CD4-positive, alpha-beta T cell treated with Interleukin-6 for 4 hours (primary cell): ENCODE results near the gene IKBIP.
"Not testable (repeated sequence)": the region's sequence is repeated elsewhere in the genome, so short reads cannot be mapped to it uniquely, and the experiment has no call there.

Experiments
- DNase-seq: peaks from one replicate; pipeline ENCODE4 v3.0.0-alpha.2; 2020; ENCODE audit warnings: mixed read lengths

IKBIP gene

DNA sequence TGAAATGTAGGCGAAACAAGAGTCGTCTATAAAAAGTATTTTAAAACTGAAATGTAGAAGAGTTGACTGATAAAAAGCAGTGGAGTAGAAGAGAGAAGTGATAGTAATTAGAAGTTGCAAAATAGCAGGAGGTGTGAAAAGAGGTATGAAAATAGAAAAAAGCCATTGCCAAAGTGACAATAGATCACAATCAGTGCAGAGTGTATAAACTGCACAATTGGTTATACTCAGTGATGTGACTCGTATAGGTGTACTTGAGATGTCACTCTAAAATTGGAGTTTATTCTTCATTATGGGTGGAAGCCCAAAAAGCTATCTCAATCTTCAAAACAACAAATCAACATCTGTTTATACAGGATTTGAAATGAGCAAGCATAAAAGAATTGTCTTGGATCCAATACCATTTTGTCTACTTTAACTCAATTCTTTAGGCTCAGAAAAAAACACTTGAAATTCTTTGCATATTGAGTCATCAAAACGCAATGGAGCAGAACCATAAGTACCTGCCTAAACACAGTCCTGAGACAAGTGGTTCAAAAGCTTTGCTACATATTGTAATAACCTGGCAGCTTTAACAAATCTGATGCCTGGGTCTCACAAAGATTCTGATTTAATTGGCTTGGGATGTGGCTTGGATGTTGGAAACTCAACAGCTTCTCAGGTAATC lies 8.8 kb downstream of the IKBIP start:
- no peak for DNase-seq

DNA sequence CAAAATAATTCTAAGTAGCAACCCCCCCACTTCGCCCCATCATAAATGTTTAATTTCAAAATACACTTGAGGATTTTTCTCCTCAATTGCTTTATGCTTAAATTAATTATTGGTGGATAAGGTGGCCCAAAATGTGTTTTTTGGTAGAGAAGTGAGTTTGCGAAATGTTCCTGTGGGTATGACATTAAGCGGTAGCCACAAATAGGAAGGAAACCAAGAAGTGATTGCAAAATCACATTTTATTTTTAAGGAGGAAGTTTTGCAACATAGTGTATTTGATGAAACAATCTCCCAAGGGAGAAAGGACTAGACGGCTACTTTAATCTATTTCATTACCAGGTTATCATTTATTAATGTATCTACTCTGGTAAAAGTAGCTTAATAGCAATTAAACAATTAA lies 25.6 kb downstream of the IKBIP start:
- DNase-seq, result no peak

DNA sequence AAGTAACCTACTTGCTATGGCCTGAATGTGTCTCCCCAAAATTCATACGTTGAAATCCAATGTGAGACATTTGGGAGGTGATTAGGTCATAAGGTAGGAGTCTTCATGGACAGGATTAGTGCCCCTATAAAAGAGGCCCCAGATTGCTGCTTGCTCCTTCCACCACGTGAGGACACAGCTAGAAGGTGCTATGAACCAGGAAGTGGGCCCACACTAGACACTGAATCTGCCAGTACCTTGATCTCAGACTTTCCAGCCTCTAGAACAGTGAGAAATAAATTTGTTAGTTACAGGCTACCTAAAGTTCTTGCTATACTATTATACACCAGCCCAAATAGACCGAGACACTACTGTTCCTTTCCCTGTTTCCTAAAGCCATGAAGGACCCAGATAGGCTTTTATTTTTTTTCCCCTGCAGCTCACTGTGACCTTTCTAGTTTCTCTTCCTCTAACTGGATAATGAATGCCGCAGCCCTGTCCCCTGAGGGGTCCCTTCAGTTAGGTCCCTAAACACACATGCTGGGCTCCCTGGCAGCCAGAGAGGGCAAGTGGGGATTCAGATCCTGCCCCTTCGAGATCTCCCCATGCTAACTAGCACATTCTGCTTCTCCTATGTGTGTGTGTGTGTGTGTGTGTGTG lies 31.8 kb downstream of the IKBIP start:
- no peak for DNase-seq

DNA sequence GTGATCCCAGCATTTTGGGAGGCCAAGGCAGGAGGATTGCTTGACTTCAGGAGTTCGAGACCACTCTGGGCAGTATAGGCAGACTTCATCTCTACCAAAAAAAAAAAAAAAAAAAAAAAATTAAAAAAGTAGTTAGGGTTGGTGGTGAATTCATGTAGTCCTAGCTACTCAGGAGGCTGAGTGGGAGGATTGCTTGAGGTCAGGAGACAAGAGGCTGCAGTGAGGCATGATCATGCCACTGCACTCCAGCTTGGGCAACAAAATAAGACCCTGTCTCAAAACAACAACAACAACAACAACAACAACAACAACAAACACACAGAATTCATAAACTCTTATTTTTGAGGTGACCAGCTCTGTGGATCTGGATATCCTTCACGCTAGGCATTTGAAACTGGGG lies 34.0 kb downstream of the IKBIP start:
- DNase-seq, result no peak

DNA sequence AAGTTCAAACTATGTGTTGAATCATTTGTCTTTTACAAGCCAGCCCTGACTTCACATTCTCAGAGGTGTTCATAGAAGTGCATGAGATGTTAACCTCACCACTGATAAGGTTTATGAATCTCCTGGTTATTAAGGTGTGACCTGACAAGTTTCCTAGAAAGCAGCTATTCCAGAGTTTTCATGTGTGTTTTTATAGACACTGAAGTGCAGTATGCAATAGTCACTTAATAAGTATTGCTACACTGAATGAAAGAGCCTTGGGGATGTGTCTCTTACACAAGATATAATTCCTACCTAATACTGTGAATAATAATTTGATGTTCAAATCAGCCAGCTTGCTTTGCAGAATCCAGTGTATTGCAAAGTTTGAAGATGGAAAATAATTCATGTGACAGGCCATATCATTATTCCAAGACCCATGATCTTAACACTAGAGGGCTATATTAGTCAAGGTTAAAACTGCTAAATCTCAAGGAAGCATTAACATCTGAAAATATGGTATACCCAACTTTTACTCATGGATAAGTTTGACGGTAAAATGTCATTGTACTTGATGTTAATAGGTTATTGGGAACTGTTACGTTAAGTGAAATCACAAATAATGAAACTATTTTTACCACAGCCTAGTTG lies 38.1 kb downstream of the IKBIP start:
- DNase-seq, result no peak

DNA sequence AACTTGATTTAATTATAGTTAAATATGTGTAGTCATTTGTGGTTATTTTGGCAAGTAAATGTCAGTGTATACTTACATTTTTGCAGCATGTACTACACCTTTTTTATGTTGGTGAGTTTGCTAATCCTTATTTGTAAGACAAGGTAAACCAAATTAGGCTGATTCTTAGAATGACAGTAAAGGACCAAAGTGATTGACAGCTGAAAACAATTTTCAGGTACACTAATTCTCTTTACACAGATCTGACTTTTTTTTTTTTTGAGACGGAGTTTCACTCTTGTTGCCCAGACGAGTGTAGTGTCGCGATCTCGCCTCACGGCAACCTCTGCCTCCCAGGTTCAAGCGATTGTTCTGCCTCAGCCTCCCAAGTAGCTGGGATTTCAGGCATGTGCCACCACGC lies 42.7 kb downstream of the IKBIP start:
- no peak for DNase-seq

DNA sequence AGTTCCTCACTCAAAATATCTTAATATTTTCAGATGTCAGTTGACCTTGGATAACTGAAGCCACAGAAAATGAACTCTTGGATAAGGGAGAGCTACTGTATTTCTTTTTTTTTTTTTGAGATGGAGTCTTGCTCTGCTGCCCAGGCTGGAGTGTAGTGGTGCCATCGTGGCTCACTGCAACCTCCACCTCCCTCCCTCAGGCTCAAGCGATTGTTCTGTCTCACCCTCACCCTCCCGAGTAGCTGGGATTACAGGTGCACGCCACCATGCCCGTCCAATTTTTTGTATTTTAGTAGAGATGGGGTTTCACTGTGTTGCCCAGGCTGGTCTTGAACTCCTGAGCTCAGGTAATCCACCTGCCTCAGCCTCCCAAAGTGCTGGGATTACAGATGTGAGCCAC lies 47.3 kb downstream of the IKBIP start:
- DNase-seq, result not testable (repeated sequence)

DNA sequence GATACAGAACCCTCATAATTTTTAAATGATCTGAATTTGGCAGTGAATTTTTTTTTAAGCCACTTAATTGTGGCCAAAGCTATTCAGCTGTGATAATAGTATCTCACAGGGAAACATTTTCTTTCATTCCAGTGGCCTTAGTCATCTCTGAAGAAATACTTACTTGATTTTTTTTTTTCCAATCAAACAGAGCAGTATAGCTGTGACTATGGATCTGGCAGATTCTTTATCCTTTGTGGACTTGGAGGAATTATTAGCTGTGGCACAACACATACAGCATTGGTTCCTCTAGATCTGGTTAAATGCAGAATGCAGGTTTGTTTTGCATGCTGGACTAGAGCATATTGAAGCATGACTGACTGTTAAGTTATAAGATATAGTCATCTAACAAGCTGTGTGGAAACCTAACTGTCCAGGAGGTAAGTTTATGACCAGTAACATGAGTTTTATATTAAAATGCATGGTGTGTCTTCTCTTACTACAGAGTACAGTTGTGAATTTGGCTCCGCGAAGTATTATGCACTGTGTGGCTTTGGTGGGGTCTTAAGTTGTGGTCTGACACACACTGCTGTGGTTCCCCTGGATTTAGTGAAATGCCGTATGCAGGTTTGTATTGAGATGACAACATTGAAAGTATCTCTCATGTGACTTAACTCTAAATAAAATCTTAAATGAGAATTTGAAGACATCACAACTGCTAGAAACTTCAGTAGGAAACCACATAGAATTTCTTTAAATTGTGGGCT lies 49.2 kb downstream of the IKBIP start:
- no peak for DNase-seq

DNA sequence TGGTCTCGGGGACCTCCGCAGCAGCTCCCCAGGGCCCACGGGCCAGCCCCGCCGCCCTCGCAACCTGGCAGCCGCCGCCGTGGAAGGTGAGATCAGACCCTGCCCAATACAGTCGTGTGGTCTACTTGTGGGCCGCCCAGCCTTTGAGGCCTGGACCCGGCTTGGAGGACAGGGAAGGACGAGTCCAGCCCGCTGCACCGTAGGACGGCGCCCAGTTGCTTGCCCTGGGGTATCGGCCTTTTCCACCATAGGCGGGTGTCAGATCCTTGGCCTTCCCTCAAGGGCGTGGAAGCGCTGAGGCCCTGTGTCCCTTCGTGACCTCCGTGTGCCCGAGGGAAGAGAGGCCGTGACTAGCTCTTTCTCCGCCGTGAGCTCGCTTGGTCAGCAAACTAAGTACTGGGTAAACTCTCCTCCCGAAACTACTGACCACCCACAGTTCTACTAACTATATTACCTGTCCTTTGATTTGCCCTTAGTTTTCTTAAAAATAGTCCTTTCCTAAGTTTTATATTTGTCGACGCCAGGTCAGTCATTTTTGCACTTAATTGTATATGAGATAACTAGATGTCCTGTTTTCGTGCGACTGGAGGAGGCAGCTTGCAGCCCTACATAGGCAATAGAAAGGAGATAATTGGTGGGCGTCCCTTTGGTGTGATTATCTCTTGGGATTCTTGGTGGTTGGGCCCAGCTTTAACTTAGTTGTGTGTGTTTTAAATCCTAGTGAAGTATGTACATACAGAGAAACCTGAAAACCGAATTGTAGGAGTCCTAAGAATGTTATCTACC lies 50.3 kb downstream of the IKBIP start:
- no peak for DNase-seq

DNA sequence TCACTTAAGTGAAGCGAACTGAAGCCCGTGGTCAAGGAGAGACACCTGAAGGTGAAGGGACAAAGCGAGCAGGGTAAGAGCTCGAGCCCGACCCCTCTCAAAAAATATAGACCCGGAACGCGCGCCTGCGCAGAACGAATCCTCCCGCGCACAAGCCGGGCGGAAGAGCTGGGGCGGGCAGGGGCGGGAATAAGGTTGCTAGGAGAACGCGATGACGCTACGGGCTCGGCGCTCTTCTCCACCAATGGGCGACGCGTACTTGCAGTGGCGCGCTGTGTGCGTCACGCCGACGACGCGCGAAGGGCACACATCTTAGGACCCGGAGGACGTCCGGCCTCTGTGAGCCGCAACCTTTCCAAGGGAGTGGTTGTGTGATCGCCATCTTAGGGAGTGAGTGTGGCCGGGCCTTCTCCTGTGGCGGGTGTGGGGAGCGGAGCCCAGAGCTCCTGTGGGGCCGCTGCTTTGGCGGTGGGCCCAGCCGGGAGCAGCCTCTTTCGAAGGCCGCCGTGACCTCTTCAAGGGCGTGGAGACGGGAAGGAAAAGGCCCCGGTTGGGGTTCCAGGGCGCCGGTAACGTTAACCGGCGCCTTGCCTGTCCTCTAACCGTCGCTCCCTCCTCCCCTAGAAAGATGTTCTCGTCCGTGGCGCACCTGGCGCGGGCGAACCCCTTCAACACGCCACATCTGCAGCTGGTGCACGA lies 51.1 kb downstream of the IKBIP start, which contains the start of gene SLC25A3:
Gene SLC25A3, plus strand, starts transcription at position 336 of the 699 bp plus-strand sequence. Its CDS starts 293 bp downstream, at position 629.
- peak; percentile 96 for DNase-seq

DNA sequence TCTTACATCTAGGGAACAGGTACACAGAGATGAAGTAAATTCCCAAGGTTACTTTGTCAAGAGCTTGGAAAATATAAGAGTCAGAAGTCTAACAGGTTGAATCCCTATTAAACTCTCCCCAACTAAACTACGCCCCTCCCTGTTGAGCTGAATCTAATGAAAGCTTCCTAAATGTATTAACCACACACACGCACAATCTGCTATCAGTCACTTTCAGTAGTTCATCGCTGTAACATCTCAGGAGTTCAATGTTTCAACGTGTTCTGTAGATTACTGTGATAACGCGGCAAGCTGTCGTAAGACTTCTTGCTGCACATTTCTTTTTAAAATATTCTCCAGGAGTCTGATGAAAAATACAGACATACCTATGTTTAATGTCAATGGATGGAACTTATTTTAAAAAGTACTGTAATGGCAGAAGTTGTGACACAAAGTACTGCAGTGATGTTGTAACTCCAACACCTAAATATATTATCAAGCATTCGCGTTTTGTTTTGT lies 51.7 kb downstream of the IKBIP start:
- no peak for DNase-seq

DNA sequence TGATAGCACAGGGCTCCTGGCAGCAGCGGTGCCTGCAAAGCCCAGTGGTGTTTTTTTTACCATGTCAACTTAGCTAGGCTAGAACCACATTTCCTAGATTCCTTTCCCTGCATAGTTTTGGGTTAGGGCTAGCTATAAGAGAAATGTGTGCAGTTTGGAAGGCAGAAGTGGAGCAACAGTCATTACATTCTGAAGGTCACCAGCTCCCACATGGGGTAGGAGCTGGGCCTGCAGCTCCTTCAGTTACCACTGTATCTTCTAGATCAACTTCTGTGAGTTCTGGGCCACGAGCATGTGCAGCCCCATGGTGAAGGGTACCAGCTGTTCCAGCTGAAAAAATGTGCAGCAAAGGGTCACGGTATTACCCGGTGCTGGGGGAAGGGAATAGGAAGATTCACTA lies 53.4 kb downstream of the IKBIP start:
- no peak for DNase-seq

DNA sequence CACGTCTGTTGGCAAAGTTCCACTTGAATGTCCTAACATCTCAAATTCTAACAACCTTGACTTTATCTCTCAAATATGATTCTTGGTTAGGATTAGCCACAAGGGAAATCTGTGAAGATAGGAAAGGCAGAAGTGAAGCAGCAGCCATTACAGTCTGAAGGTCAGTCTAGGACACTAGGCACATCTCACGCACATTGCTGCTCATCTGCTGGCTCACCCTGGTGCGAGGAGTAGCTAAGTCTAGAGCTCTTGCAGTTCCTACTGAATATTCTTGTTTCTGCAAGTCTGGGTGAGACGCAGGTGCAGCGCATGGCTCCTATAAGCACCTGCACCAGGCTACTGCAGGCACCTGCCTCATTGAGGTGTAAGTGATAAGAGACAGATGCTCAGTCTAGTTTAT lies 57.5 kb downstream of the IKBIP start:
- DNase-seq, result no peak

DNA sequence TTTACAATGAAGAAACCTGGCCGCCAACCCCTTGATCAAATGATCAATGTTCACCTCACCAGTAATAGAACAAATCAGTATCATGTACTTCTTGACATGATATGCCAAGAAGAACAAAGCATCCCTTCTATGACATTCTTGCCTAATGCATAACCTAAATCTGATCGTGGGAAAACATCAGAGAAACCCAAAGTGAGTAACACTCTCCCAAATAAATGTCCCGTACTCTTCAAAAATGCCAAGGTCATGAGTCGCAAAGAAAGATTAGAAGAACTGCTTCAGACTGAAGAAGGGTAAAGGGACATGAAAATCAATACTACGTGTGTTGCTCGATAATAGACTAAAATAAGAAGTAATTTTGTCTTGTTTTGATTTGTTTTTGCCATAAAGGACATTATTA lies 62.5 kb downstream of the IKBIP start:
- no peak for DNase-seq

DNA sequence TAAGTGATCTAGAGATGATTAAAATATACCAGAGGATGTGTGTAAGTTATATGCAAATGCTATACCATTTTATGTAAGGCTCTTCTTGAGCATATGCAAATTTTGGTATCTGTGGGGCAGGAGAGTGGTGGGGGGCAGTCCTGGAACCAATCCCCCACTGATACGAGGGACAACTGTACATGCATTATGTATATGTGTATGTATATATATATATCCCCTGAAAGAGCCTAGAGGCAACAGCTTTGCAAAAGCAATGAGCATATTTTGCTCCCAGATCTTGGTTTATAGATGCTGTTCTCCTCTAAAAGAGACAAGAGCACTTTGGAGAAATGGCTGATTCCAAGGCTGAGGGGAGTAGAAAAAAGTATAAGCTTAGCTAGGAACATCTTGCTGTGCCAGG lies 63.5 kb downstream of the IKBIP start:
- DNase-seq, result no peak

DNA sequence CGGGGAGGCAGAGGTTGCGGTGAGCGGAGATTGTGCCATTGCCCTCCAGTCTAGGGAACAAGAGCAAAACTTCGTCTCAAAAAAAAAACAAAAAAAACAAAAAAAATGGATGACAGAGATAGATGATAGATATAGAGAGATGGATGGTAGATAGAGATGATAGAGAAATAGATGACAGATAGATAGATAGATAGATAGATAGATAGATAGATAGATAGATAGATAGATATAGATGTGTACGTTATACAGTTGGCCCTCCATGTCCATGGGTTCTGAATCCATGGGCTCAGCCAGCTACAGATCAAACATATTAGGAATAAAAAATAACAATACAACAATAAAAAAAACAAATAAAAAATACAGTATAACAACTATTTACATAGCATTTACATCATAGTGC lies 63.9 kb downstream of the IKBIP start:
- DNase-seq, result no peak

DNA sequence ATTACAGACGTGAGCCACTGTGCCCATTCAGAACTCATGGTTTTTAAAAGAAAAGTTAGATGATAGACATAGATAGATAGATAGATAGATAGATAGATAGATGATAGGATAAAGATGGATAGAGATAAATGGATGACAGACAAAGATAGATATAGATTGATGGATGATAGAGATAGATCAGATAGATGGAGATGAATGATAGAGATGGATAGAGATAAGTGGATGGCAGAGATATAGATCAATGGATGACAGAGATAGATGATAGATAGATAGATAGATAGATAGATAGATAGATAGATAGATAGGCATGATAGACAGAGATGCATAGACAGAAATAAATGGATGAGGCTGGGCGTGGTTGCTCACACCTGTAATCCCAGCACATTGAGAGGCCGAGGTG lies 64.8 kb downstream of the IKBIP start:
- DNase-seq, result no peak

DNA sequence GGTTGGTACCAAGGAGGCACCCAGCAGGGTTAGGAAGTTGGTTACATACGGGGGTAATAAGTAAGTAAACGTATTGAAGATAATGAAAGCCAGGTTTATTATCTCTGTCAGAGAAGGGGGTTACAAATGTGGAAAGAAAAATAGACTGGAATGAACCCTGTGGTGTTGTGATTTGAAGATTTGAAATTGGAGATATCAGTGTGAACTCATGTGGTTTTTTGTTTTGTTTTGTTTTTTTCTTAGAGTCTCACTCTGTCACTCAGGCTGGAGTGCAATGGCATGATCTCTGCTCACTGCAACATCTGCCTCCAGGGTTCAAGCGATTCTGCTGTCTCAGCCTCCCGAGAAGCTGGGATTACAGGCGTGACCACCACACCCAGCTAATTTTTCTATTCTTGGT lies 65.2 kb downstream of the IKBIP start:
- DNase-seq, result no peak

DNA sequence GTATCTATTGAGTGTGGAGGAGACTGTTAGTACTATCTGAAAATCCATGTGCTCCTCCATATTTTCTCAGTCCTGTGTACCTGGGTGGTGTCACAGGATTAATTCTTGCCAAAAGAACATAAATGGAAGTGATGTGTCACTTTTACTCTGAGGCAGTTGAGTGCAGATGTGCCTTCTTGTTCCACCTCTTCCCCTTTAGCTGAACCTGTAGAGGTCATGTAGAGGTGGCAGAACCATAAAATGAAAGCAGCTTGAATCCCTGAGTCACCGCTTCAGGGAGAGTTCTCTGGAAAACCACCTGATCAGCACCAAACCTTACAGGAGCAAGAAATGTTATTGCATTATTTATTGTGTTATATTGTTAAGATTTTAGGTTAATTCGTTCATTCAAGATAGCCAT lies 65.8 kb downstream of the IKBIP start:
- DNase-seq, result no peak

DNA sequence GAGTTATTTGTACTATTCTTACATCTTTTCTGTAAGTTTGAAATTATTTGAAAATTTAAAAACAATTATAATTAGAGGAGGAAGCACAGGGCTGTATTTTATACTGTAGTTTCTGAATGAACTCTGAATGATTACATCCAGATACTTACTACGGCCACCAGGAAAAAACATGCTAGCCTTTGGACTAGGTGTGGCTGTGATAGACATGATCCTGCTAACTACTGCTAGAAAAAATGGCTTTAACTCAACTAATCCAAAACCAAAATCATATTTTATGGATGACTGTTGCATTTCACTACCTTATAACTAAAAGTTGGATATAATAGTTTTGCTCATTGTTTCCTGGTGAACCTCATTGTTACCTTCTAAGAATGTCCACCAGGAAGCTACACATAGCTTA lies 66.2 kb downstream of the IKBIP start:
- no peak for DNase-seq

DNA sequence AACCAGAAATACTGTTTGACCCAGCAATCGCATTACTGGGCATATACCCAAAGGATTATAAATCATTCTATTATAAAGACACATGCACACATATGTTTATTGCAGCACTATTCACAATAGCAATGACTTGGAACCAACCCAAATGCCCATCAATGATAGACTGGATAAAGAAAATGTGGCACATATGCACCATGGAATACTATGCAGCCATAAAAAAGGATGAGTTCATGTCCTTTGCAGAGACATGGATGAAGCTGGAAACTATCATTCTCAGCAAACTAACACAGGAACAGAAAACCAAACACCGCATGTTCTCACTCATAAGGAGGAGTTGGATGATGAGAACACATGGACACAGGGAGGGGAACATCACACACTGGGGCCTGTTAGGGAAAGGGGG lies 67.8 kb downstream of the IKBIP start:
- DNase-seq, result not testable (repeated sequence)

DNA sequence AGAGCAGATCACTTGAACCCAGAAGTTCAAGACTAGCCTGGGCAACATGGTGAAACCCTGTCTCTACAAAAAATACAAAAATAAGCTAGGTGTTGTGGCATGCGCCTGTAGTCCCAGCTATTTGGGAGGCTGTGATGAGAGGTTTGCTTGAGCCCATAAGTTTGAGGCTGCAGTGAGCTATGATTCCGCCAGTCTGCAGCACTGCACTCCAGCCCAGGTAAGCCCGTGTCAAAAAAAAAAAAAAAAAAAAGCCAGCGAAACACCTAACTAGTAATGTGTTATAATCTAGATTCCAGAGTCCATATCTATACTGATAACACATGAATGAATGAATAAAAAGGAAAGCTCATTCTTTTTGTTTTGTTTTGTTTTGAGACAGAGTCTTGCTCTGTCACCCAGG lies 69.6 kb downstream of the IKBIP start:
- no peak for DNase-seq
